Renal cortical epithelial cell (primary cell): ENCODE data around the gene RALGPS2. TPM values are rescaled to one million over a fixed set of nuclear protein-coding genes. Genes with fewer than 3 reads are reported as not detected.

ENCODE experiments used
- DNase-seq: peaks from one replicate; pipeline ENCODE4 v3.0.0-alpha.2; 2011; ENCODE audit warnings: low read depth
- total RNA-seq: library from RNA; depleted of rRNA; stranded (reverse); fragments of >200 nt; gene quantifications from 2 replicates; pipeline ENCODE4 v1.2.3, GENCODE V29; 2014

The RALGPS2 gene
- total RNA-seq, 1 donor from 2014 or later: 20.7 TPM

DNA sequence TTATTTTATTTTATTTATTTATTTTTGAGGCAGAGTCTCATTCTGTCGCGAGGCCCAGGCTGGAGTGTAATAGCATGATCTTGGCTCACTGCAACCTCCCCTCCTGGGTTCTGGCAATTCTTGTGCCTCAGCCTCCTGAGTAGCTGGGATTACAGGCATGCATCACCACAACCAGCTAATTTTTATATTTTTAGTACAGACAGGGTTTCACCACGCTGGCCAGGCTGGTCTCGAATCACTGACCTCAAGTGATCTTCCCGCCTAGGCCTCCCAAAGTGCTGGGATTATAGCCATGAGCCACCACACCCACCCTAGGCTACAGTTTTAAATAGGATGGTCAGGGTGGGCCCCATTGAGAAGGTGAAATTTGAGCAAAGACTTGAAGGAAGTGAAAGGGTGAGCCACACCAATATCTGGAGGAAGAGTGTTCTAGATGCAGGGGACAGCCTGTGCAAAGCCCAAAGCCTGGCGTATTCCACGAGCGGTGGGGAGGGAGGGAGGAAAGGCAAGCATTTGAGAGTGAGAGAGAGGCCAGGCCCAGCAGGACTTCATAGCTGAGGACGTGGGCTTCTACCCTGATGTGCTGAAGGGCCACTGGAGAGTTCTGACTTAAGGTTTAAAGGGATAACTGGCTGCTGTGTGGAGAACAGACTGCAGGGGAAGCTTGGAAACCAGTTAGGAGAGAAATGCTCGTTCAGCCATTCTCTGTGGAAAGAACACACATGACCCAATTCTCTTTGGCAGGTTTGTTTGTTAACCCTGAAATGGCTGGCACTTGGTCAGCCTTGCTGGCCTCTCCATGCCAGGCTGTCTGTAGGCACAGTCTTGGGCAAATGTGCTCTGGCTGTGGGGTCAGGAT lies 238.0 kb downstream of the RALGPS2 start:
- no peak for DNase-seq

DNA sequence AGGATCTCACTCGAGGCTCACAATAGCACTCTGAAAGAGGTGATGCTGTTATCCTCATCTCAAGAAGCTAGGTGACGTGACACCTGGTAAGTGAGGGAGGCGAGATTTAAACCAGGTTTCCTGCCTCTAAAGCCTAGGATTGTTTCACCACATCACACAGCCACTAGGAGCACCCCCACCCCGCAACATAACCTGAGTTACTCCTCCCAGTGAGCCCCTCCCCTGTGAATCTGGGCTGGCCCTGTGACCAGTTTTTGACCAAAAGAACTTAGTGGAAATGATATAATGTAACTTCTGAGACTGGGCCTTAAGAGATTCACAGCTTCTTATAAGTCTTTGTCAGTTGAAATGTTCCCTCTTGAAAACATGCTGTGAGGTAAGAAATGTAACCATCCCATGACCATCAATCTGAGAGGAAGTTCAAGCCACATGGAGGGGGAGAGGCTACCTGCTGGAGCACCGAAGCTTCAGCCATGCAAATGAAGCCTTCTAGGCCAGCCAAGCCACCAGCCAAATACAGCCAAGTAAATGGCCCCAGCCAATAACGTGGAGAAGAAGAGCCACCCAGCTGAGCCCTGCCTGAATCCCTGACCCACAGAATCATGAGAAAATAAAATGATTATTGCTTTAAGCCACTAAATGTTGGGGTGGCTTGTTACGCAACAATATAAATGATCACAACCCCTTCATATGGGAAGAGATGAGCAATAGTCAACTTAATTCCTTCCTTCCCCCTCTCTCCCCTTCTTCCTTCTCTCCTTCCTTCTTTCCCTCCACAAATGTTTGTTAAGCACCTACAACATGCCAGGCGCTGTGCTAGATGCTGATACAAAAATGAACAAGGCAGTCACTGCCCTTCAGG lies 239.7 kb downstream of the RALGPS2 start:
- DNase-seq: no peak

DNA sequence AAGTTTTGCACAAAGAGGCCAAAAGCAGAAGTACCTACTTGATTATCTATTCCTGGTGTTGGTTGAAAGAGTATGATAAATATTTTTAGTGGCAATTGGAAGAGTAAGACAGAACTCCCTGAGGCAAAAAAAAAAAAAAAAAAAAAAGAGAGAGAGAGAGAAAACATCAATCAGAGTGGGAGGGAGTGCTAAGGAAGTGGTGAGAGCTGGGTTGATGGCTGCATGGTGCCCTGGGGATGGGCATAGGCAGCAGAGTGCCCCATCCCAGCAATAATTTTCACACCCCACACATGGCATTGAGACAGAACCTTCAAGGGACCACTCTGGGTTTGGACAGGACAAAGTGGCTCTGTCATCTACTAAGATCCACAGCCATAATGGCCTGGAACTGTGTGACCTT lies 241.3 kb downstream of the RALGPS2 start:
- DNase-seq: no peak

DNA sequence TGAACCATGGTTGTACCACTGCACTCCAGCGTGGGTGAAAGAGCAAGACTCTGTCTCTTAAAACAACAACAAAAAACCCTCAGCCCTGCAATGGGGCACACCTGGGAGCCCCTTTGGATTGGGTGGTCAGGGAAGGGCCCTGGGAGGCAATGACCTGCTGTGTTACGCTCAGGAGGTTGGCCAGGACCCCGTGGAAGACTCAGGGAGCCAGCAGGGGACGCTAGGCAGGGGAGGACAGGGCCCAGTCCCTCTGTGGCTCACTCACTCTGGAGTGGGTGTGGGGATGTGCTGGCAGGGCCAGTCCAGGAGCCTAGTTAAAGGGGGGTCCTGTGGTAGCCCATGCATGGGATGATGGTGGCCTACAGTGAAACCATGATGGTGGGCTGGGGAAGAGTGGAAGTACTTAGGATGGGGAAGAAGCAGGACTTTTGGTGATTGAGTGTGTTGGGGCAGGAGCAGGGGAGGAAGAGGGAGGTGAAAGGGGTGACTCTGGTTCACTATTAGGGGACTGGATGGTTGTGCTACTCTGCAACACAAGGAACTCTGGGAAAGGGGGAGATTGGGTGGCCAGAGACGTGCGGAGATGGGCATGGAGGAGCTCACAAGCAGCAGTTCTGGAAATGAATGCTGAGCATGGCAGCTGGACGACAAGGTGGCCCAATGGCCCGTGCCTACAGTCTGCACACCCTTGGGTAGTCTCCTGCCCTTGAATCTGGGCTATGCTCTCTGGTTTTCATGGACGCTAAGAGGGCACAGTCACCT lies 244.4 kb downstream of the RALGPS2 start:
- no peak for DNase-seq

DNA sequence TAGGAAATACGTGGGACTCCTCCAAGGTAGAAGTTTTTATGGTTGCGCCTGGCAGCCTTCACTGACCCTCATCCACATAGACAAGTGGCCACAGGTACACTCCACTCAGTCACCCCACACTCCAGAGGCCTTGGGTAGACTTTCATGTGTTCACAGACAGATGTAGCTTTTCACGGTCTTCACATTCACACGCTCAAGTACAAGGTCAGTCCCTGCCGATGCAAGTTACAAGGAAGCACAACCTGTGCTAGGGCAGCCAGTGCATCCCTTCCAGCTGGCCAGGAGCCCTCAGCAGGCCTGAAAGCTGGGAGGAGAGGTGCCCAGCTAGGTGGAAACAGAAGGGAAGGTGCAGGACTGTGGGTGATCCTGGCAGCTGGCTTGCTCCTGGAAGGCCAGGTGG lies 245.1 kb downstream of the RALGPS2 start:
- no peak for DNase-seq

Other genes starting within 250 kb of the RALGPS2 start
- gene CLEC20A, start 228.3 kb upstream of the RALGPS2 start, total RNA-seq: not detected in 2 replicates
- gene TEX35, start 212.1 kb upstream of the RALGPS2 start, total RNA-seq: not detected in 2 replicates
- gene ANGPTL1, start 145.8 kb downstream of the RALGPS2 start, total RNA-seq: 0.60 TPM in 1 of 2 replicates, not detected in the other